Adrenal gland (tissue), 12 donors: ENCODE results near the gene GRHPR. TPM values are rescaled to one million over a fixed set of nuclear protein-coding genes. Genes with fewer than 3 reads are reported as not detected.

ENCODE experiments used
- DNase-seq, 7 donors: peaks; one replicate each; pipeline ENCODE4 v3.0.0-alpha.2; 2019 to 2020
- H3K27ac ChIP-seq, 5 donors: fragments of 200-600 bp; sonication (generic) in 4 of 5; 1 replicate in 3 of 5; 2 replicates in 2 of 5; pipeline versions ENCODE4 v1.5.1 to v1.8.0; 2016 to 2020; ENCODE audit warnings: mild to moderate bottlenecking in 1 of 5
- H3K27me3 ChIP-seq: fragments of 200-600 bp; 2 replicates; pipeline ENCODE4 v1.8.0; 2021
- H3K36me3 ChIP-seq, 2 donors: fragments of 200-600 bp; replicated peaks in 1 of 2; 1 replicate in 1 of 2; 2 replicates in 1 of 2; pipeline versions ENCODE4 v1.5.1 to v1.8.0; 2018 to 2022
- H3K4me1 ChIP-seq, 2 donors: fragments of 200-600 bp; replicated peaks in 1 of 2; 1 replicate in 1 of 2; 2 replicates in 1 of 2; pipeline versions ENCODE4 v1.5.1 to v1.8.0; 2018 to 2021
- H3K4me3 ChIP-seq, 4 donors: fragments of 200-600 bp; sonication (generic) in 3 of 4; one replicate each; pipeline ENCODE4 v1.5.1; 2016 to 2018
- H3K9me3 ChIP-seq, 3 donors: fragments of 200-600 bp; sonication (generic) in 1 of 3; replicated peaks in 1 of 3; 1 replicate in 2 of 3; 2 replicates in 1 of 3; pipeline versions ENCODE4 v1.5.1 to v1.8.0; 2016 to 2021
- POLR2A ChIP-seq, 2 donors: fragments of 450-650 bp; IDR thresholded peaks; one replicate each; pipeline ENCODE4 v1.6.1; 2017; ENCODE audit warnings: antibody characterized with exemption in 2 of 2, mild to moderate bottlenecking in 2 of 2, moderate library complexity in 1 of 2
- whole genome bisulfite sequencing, 4 donors: extraction: QIAGEN DNeasy Blood & Tissue Kit in 2 of 4; methylation state at CpG; one replicate each; pipeline versions ENCODE4 v1.1.5 to v1.1.7; 2013 to 2017; 5-methylcytosine and 5-hydroxymethylcytosine counted together
- intact Hi-C, 2 donors: fragments of 100-400 bp; cut with DNase I; formaldehyde crosslinking; loops; one replicate each; pipeline versions ENCODE4 v1.14.1 to v1.15.0; 2022 to 2023
- polyA plus RNA-seq, 3 donors: library from polyadenylated mRNA; stranded (reverse); fragments of 200-250 nt in 2 of 3; fragments of 350-450 nt in 1 of 3; fragmentation: Illumina TruSeq in 1 of 3; extraction: RNeasy Lipid Tissue Mini Kit (QIAGEN cat#74804) in 1 of 3; gene quantifications; one replicate each; pipeline ENCODE4 v1.2.3, GENCODE V29; 2013 to 2014
- total RNA-seq, 9 donors: library from RNA; depleted of rRNA in 4 of 9; stranded (reverse); fragments of >200 nt in 4 of 9; fragments of 120-200 nt in 1 of 9; fragmentation: NEBNext Ultra II Directional in 1 of 9; extraction: Animal tissue kit (Norgen Biotek cat#: 25700) in 1 of 9; gene quantifications; one replicate each; pipeline versions ENCODE4 v1.1.0 to v1.2.4, GENCODE V29; 2013 to 2023
- TF ChIP-seq, protein P1 (sequence below), 6 experiments: fragments of 450-650 bp in 4 of 6; fragments of 200-600 bp in 2 of 6; sonication (generic) in 1 of 6; IDR thresholded peaks; 1 replicate in 5 of 6; 2 replicates in 1 of 6; pipeline versions ENCODE4 v1.5.1 to v1.8.0; 2016 to 2021; ENCODE audit warnings: antibody characterized with exemption in 6 of 6, mild to moderate bottlenecking in 2 of 6, moderate library complexity in 1 of 6
- donor health status: healthy with polysubstance abuse.
- donor health status: Bipolar disorder and iron deficiency.
- donor health status: DM: yes; HTN: yes; CAD: no.
- donor health status: DM: no; HTN: no; CAD: no.
- donor health status: DM: no; HTN: no; CAD: no.
- donor health status: DM: yes; HTN: yes; CAD: no.

Gene GRHPR
- total and polyA plus RNA-seq, 12 donors, result 83.3 to 434 (median 230) TPM

DNA sequence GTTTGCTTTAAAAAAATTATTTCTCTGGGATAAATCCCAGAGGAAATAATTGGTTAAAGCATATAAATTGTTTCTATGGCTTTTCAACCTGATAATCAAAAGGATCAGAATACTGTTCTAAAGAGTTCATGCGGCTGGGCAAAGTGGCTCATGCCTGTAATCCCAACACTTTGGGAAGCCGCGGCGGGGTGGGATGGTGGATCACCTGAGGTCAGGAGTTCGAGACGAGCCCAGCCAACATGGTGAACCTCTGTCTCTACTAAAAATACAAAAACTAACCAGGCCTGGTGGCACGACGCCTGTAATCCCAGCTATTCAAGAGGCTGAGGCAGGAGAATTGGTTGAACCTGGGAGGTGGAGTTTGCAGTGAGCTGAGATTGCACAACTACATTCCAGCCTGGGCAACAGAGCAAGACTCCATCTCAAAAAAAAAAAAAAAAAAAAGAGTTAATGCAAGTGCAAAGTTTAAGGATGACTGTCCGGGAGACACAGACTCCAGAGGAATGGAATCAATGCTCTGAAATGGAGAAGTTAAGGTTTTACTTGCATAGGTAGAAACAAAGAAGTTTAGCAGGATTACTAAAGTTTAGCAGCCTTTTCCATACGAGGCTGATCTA is 16.6 kb upstream of the GRHPR start:
- TF ChIP-seq, protein P1, sequence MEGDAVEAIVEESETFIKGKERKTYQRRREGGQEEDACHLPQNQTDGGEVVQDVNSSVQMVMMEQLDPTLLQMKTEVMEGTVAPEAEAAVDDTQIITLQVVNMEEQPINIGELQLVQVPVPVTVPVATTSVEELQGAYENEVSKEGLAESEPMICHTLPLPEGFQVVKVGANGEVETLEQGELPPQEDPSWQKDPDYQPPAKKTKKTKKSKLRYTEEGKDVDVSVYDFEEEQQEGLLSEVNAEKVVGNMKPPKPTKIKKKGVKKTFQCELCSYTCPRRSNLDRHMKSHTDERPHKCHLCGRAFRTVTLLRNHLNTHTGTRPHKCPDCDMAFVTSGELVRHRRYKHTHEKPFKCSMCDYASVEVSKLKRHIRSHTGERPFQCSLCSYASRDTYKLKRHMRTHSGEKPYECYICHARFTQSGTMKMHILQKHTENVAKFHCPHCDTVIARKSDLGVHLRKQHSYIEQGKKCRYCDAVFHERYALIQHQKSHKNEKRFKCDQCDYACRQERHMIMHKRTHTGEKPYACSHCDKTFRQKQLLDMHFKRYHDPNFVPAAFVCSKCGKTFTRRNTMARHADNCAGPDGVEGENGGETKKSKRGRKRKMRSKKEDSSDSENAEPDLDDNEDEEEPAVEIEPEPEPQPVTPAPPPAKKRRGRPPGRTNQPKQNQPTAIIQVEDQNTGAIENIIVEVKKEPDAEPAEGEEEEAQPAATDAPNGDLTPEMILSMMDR (IDR thresholded peaks at IDR 0.05), result no peak
- TF ChIP-seq POLR2A (IDR thresholded peaks at IDR 0.05), result no peak
- H3K27me3 ChIP-seq, result no peaks in the 10 kb centered on the region
- H3K36me3 ChIP-seq, result no peaks in the 10 kb centered on the region
- H3K4me1 ChIP-seq, result peaks cover 14 to 18% of the 10 kb centered on the region in 2 donors
- intact Hi-C loops, result no loop called here
- no peak overlapping the region for H3K4me3 ChIP-seq
- H3K9me3 ChIP-seq, result no peaks in the 10 kb centered on the region
- peak overlapping the region in 4 of 5 donors; percentile 30 to 68 (median 38) for H3K27ac ChIP-seq
- DNase-seq, result no peak
- 52 to 72% (median 67%) methylated on average over 10 of the region's 10 CpGs for WGBS, 4 donors

DNA sequence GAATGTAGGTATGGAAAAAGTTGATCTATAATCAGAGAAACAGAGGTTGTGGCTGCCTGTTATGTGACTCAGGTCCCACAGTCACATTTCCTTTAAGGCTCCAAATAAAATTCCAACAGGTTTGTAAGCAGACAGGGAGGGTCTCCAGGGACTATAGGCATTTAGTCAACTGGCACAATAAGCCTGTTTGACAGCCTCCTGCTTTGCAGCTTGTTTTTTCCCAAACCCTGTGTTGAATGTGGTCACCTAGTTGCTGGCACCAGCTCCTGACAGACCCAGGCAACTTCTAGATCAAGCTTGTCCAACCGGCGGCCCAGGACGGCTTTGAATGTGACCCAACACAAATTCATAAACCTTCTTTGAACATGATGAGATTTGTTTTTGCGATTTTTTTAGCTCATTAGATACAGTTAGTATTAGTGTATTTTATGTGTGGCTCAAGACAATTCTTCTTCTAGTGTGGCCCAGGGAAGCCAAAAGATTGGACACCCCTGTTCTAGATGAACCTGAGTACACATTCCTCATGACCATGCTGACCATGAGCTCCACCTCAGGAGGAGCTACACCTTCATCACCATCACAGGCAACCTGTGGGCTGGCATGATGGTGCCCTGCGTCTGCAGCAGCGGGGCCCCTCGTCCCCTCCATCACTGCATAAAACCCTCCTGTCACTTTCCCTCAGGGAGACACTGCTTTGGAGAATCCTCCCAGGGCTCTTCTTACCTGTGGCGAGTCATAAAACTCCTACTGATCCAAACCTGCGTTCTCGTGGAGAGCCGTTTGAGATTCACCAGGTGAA is 15.7 kb upstream of the GRHPR start:
- Histone ChIP-seq H3K9me3 (no peaks in the 10 kb centered on the region), H3K4me3 (no peak overlapping the region), H3K27me3 (no peaks in the 10 kb centered on the region), H3K27ac (no peak overlapping the region), H3K4me1 (peaks cover 17 to 18% of the 10 kb centered on the region in 2 donors), H3K36me3 (no peaks in the 10 kb centered on the region)
- no peak for TF ChIP-seq POLR2A (IDR thresholded peaks at IDR 0.05)
- TF ChIP-seq, protein P1 (IDR thresholded peaks at IDR 0.05), result no peak
- DNase-seq, result no peak
- intact Hi-C loops, result no loop called here
- 95% methylated on average over 11 of the region's 11 CpGs for WGBS, 4 donors

DNA sequence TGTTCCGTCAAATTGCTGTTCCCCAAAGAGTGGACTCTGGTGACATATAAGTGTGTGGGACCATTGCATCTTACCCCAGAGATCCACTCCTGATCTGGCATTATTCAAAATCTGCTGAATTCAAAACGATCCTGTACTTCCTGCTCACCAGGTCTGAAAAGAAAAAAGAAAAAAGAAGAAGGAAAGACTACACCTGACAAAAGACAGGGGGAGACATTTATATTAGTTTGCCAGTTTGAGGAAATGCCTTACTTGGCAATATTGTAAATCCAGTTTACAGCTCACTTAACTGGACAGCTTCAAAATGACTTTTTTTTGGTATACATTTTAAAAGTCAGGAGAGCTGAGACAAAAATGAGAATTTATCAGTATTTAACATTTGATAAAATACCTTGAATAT is 15.0 kb upstream of the GRHPR start:
- DNase-seq, result no peak
- no peak overlapping the region for H3K4me3 ChIP-seq
- 64 to 76% (median 74%) methylated on average over 2 of the region's 2 CpGs for WGBS, 4 donors
- no peak for TF ChIP-seq POLR2A (IDR thresholded peaks at IDR 0.05)
- TF ChIP-seq, protein P1 (IDR thresholded peaks at IDR 0.05), result no peak
- no peaks in the 10 kb centered on the region for H3K36me3 ChIP-seq
- no peaks in the 10 kb centered on the region for H3K9me3 ChIP-seq
- intact Hi-C loops, result no loop called here
- no peak overlapping the region for H3K27ac ChIP-seq
- H3K4me1 ChIP-seq, result peaks cover 18% of the 10 kb centered on the region in 2 donors
- H3K27me3 ChIP-seq, result no peaks in the 10 kb centered on the region

DNA sequence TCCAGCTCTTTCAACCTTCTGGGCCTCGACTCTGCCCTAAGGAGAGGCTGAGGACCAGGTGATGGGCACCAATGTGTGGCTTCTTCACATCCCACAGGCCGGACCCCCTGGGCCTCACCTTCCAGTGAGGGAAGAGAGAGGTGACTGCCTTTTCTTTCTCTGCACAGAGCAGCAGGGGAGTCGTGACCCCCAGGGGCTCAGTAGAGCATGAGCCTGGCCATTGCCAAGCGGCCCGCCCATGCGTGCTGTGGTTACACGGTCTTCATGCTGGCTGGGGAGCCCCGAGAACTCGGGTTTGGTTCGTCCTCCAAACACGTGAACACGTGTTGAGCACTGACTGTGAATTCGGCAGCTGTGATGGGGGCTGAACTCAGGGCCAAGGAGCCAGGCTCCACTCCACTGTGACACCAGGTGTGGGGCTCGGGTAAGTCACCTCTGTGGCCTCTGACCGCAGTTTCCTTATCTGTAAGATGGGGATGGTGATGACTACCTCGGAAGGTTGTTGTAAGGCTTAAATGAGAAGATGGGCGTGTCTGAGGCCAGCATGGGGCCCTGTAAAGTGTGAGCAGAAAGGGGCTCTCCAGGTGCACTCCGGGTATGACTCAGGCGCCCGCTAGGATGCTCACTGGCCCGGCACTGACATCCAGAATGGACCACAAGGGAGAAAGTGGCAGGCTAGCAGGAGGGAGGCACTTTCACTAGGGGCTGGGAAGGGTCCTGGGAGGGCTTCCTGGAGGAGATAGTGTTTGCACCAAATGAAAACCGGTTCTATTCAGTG is 13.4 kb upstream of the GRHPR start:
- no peaks in the 10 kb centered on the region for H3K36me3 ChIP-seq
- WGBS, 4 donors, result 85 to 90% (median 89%) methylated on average over 20 to 22 of the region's 22 CpGs
- TF ChIP-seq POLR2A (IDR thresholded peaks at IDR 0.05), result no peak
- TF ChIP-seq, protein P1 (IDR thresholded peaks at IDR 0.05), result no peak
- H3K27me3 ChIP-seq, result no peaks in the 10 kb centered on the region
- H3K27ac ChIP-seq, result no peak overlapping the region
- peaks cover 18% of the 10 kb centered on the region in 2 donors for H3K4me1 ChIP-seq
- DNase-seq, result no peak
- no peak overlapping the region for H3K4me3 ChIP-seq
- intact Hi-C loops, result no loop called here
- H3K9me3 ChIP-seq, result no peaks in the 10 kb centered on the region
